Renal pelvis (tissue), 4 donors: ENCODE results near the gene SDSL. TPM values are rescaled to one million over a fixed set of nuclear protein-coding genes. Genes with fewer than 3 reads are reported as not detected.

Experiments used
- DNase-seq: peaks from one replicate; pipeline ENCODE4 v3.0.0-alpha.2; 2013
- polyA plus RNA-seq, 3 donors: library from polyadenylated mRNA; unstranded; fragments of 120-200 nt; gene quantifications; one replicate each; pipeline ENCODE4 v1.2.1, GENCODE V29; 2013; ENCODE audit not compliant: insufficient read length in 3 of 3

Gene SDSL
- polyA plus RNA-seq, 3 donors, result 15.4 to 18.2 (median 16.2) TPM

DNA sequence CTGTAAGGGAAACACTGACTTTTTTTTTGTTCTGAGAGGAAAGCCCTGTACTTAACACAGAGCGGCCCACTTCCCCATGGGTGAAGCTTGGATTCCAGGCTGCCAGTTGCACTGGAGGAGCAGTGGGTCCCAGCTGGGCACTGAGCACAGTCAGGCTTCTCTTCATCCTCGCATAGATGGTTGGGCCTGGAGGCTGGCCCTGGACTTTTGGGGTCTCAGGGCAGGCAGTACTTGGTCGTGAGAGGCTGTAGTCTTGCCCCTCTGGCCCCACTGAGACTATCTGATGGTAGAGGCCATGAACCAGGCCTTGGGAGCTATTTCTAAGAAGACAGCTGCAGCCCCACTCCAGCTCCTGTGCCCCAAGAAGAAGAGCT is 55.6 kb downstream of the SDSL start:
- DNase-seq, result no peak

DNA sequence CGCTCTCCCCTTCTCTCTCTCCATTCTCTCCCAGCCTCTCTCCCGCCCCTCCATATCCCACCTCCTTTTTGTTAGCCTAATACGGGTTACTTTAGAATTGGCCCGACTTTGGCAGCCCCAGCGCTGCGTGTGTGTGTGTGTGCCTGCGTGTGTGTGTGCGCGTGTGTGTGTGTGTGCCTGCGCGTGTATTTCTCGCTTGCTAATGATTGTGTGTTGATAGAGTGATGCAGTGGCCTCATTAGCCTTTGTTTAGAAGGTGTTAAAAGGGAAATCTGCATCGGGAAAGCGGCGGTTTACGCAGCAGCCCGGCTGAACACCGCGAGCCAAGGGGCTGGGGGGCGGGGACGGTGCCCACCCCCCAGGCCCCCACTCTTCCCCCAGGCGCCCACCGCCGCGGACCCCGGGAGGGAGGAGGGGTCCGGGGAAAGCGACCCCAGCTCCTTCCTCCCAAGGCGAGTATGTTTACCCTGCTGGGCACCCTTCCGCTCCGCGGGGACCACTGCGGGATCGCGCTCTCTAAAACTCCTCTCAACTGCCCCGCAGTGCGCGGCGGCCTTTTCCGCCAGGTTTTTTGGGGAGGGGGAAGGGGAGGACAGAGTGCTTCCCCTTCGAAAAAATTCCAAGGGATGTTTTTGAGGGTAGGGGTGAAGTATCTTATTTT is 56.3 kb downstream of the SDSL start:
- no peak for DNase-seq

DNA sequence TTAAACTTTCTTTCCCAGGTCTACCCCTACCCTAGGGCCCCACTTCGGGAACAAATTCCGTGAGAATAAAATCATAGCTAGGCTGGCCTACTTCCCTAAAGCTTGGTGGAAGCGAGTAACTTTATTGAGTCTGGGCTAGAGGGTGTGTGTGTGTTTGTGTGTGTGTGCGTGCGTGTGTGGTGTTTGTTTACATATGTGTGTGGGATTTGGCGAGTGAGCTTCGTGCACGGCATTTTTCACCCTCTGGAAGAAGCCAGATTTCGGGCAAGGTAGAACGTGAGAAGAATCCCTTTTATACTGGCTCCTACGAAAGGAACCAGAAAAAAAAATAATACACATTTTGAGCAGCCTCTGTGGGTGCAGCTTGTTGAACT is 57.0 kb downstream of the SDSL start:
- no peak for DNase-seq

DNA sequence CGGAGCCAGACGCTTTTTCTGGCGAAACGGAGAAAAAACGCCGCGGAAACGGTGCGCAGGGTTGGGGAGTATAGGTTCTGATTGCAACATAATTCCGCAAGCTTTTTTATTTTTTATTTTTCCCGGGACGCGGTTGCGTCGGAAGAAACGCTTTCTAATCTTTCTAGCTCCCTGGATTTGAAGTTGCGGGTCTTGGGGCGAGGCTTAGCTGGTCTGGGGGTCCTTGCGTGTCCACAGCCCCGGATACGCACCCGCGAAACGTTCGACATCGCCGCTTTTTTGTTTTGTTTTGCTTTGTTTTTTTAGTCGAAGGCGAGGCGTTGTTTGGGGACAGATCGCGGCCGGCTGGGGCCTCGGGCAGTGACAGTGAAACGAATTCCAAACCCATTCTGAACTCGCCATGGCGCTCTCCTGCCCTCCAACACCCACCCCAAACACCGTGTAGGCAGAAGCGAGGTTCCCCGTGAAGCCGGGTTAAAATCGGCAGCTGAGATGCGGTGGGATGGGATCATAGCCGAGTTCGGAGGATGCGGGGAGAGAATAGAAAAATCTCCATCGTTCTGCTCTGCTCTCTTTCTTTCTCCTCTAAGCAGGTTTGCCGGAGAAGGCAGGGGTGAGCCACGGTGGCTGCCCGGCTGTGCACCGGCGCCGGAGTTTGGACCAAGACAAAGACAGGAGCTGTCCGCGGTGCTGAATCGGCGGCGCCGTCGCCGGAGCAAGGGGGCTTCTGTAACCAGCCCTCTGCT is 57.6 kb downstream of the SDSL start:
- DNase-seq, result peak; percentile 73

DNA sequence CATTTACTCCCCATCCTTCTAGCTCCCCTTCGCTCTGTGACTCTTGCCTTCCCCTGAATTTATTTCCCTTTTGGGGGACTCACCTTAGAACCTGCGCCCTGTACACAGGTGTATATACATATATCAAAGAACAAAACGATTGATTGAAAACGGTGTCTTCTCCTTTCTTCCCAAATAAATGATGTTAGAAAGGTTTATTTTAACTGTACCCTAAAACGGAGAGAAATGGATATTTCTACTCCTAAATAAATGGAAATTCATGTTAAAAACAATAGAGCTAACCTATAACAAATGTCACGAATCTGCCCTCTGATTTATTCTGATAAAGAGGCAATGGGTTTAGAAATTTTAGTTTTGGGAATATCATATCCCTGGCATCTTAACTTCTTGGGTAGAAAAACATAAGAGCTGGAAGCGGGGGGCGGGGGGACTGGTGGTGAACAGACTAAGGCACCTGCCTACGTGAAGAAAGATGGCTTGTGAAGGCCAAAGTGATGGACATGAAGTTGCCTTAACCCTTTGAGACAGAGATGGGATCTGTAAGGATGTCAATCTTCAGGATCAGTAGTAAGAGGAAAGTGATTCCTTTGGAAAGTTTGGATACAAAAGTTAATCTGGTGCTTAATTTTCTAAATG is 58.3 kb downstream of the SDSL start:
- no peak for DNase-seq

DNA sequence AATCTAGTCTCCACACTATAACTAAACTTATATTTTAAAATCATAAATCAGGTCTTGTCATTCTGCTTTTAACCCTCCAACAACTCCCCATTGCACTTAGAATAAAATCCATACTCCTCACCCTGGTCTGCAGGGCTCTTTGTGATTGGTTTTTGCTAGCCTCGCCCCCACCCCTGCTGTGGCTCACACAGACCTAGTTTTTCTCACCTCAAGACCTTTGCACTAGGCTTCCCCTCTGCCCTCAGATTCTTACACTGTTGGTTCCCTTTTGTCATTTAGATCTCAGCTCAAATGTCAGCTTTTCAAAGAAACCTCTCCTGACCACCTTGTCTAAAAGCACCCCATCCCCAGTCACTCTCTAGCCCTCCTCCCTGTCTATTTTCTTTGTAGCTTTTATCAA is 60.2 kb downstream of the SDSL start:
- no peak for DNase-seq

DNA sequence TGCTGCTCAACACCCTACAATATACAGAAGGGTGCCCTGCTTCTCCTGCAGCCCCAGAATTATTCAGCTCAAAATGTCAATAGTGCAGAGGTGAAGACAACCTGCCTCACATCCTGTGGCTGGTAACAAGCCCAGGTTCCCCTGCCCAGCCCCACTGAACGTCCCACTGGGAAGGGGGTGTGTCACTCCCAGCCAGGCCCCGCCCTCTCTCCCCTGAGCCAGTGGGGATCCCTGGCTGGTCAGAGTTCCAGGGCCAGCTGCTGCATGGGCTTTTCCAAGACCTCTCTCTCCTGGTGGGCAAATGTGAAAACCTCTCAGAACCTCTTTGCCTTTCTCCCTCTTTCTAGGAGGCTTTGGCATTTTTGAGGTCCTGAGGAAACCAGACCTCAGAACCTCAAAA is 63.1 kb downstream of the SDSL start:
- no peak for DNase-seq

DNA sequence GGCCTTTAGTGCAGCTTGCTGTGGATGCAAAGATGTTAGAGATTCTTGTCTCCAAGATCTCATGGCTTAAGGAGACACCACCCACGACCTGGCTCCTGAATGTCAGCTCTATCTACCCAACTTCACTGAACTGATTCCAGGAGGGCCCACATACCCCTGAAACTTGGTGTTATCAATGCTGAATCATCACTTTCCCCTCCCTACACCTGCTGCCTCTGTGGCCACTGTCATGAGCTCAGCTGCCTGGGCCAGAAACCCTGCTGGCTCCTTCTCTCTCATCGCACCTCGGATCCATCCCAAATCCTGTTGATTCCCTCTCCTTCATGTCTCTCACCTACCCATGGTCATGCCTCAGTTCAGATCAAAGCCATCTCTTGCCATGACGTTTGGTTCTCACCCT is 64.5 kb downstream of the SDSL start:
- DNase-seq, result no peak

Other genes starting within 250 kb of the SDSL start
- 100 to 1,000 TPM in 1 of 3 donors, 10 to 100 TPM in 2; 71.7 to 106 (median 97.1) TPM for gene DDX54, start 236.9 kb upstream of the SDSL start, polyA plus RNA-seq
- 10 to 100 TPM; 17.2 to 21.5 (median 20.5) TPM for gene RITA1, start 236.7 kb upstream of the SDSL start, polyA plus RNA-seq
- gene TPCN1, start 200.9 kb upstream of the SDSL start, polyA plus RNA-seq, result 10 to 100 TPM; 32.7 to 49.4 (median 47.8) TPM
- gene SLC8B1, start 87.3 kb upstream of the SDSL start, polyA plus RNA-seq, result 10 to 100 TPM; 14.2 to 20.6 (median 14.9) TPM
- 10 to 100 TPM; 16.6 to 23.0 (median 21.8) TPM for gene PLBD2, start 63.8 kb upstream of the SDSL start, polyA plus RNA-seq
- under 1 TPM; 0.19 to 0.53 (median 0.45) TPM for gene SDS, start 18.5 kb upstream of the SDSL start, polyA plus RNA-seq
- gene LHX5, start 49.5 kb downstream of the SDSL start, polyA plus RNA-seq, result not detected